Suprapubic skin (tissue), 4 donors: ENCODE results near the gene NFKBIB. TPM values are rescaled to one million over a fixed set of nuclear protein-coding genes. Genes with fewer than 3 reads are reported as not detected.
A peak's percentile ranks its signal among the peaks of the same experiment; 100 is the strongest.

Source experiments
- DNase-seq, 2 donors: peaks; one replicate each; pipeline ENCODE4 v3.0.0-alpha.2; 2019; ENCODE audit warnings: low spot score in 2 of 2
- H3K27ac ChIP-seq: fragments of 200-600 bp; sonication (generic); one replicate; pipeline ENCODE4 v1.5.1; 2019
- H3K27me3 ChIP-seq: fragments of 200-600 bp; sonication (generic); one replicate; pipeline ENCODE4 v1.5.1; 2019
- H3K36me3 ChIP-seq: fragments of 200-600 bp; sonication (generic); one replicate; pipeline ENCODE4 v1.5.1; 2019
- H3K4me1 ChIP-seq: fragments of 200-600 bp; sonication (generic); one replicate; pipeline ENCODE4 v1.5.1; 2019
- H3K4me3 ChIP-seq: fragments of 200-600 bp; sonication (generic); one replicate; pipeline ENCODE4 v1.5.1; 2019; ENCODE audit warnings: mild to moderate bottlenecking
- H3K9me3 ChIP-seq: fragments of 200-600 bp; sonication (generic); one replicate; pipeline ENCODE4 v1.5.1; 2019
- EP300 ChIP-seq: sonication (generic); formaldehyde crosslinking; IDR thresholded peaks from one replicate; pipeline ENCODE4 v1.6.1; 2017; ENCODE audit warnings: antibody characterized with exemption
- POLR2A ChIP-seq, 2 donors: fragments of 450-650 bp; IDR thresholded peaks; one replicate each; pipeline ENCODE4 v1.6.1; 2017; ENCODE audit warnings: antibody characterized with exemption in 2 of 2, mild to moderate bottlenecking in 2 of 2, moderate library complexity in 2 of 2
- POLR2AphosphoS5 ChIP-seq, 3 donors: sonication (generic); formaldehyde crosslinking; IDR thresholded peaks; one replicate each; pipeline ENCODE4 v1.6.1; 2017; ENCODE audit warnings: antibody characterized with exemption in 3 of 3
- WGBS: methylation state at CpG from one replicate; pipeline ENCODE4 v1.1.5; 2018; 5-methylcytosine and 5-hydroxymethylcytosine counted together
- total RNA-seq, 4 donors: library from RNA; depleted of rRNA; stranded (reverse); fragments of >200 nt; gene quantifications; one replicate each; pipeline ENCODE4 v1.1.0, GENCODE V29; 2016
- TF ChIP-seq, protein P1 (sequence below), 2 donors: fragments of 200-600 bp in 1 of 2; fragments of 450-650 bp in 1 of 2; sonication (generic) in 1 of 2; IDR thresholded peaks; one replicate each; pipeline ENCODE4 v1.5.1; 2016 to 2019; ENCODE audit warnings: antibody characterized with exemption in 2 of 2, mild to moderate bottlenecking in 1 of 2, moderate library complexity in 1 of 2

The NFKBIB gene
- 10 to 100 TPM; 18.1 to 25.4 (median 21.1) TPM for total RNA-seq

- DNase-seq: peak; percentile 100
These were observed at the start of gene NFKBIB, which contains the start of gene SIRT2 for GRCh38 chr19:38899447-38900201. Gene NFKBIB (plus strand): TSS chr19:38899969. CDS start chr19:38900033, 64 bp downstream. Gene SIRT2 (minus strand): TSS chr19:38899618. CDS start chr19:38899521, 97 bp downstream.

DNA sequence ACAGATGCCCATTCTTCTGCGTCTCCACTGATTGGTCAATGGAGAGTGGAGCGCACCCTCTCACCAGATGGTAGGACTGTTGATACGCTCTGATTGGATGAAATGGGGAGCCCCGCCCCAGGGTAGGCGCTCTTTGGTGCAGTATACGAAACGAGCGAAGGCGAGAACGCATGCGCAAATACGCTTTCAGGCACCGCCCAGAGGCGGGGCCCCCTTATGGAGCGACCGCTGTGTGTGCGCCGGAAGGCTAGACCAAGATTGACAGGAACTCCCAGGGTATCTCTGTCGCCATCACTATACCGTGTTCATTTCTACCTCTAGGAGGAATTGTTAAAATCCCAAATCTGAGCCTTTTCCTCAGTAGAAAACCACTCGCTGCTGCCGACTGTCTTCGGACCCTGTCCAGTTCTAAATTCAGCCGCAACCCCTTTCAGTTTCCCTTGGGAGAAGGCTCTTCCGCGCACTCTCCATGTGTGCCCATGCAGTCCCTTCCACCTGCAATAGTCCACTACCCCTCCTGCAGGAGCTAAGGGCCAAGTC is 49.3 kb upstream of the NFKBIB start:
- peak overlapping the region; percentile 99 for H3K27ac ChIP-seq
- H3K4me1 ChIP-seq: peaks cover 53% of the 10 kb centered on the region
- WGBS: 0% methylated on average over 14 of the region's 26 CpGs
- H3K9me3 ChIP-seq: no peaks in the 10 kb centered on the region
- peaks cover 24% of the 10 kb centered on the region for H3K36me3 ChIP-seq
- DNase-seq: peak; percentile 100
- H3K27me3 ChIP-seq: no peaks in the 10 kb centered on the region
- TF ChIP-seq POLR2AphosphoS5 (IDR thresholded peaks at IDR 0.05) (peak in 1 of 3 donors; percentile 22), EP300 (no peak), POLR2A (IDR thresholded peaks at IDR 0.05) (peak in 1 of 2 donors; percentile 74)
- TF ChIP-seq, protein P1, sequence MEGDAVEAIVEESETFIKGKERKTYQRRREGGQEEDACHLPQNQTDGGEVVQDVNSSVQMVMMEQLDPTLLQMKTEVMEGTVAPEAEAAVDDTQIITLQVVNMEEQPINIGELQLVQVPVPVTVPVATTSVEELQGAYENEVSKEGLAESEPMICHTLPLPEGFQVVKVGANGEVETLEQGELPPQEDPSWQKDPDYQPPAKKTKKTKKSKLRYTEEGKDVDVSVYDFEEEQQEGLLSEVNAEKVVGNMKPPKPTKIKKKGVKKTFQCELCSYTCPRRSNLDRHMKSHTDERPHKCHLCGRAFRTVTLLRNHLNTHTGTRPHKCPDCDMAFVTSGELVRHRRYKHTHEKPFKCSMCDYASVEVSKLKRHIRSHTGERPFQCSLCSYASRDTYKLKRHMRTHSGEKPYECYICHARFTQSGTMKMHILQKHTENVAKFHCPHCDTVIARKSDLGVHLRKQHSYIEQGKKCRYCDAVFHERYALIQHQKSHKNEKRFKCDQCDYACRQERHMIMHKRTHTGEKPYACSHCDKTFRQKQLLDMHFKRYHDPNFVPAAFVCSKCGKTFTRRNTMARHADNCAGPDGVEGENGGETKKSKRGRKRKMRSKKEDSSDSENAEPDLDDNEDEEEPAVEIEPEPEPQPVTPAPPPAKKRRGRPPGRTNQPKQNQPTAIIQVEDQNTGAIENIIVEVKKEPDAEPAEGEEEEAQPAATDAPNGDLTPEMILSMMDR (IDR thresholded peaks at IDR 0.05): peak in 1 of 2 donors; percentile 22
- peak overlapping the region; percentile 95 for H3K4me3 ChIP-seq

More at GRCh38 chr19:38899447-38900201, at the start of gene NFKBIB, which contains the start of gene SIRT2:
- Histone ChIP-seq H3K27me3 (no peaks in the 10 kb centered on the region), H3K4me1 (peaks cover 39% of the 10 kb centered on the region), H3K4me3 (peak within 1 kb of the TSS; percentile 94), H3K27ac (peak within 1 kb of the TSS; percentile 93), H3K9me3 (no peaks in the 10 kb centered on the region), H3K36me3 (peaks cover under 1% of the 10 kb centered on the region)
- WGBS: under 1% methylated on average over 31 of the region's 64 CpGs
- peak in 2 of 3 donors; percentile 55 to 94 for TF ChIP-seq POLR2AphosphoS5 (IDR thresholded peaks at IDR 0.05)
- TF ChIP-seq POLR2A (IDR thresholded peaks at IDR 0.05): peak in 1 of 2 donors; percentile 84
- TF ChIP-seq, protein P1 (IDR thresholded peaks at IDR 0.05): no peak

- peak in 1 of 2 donors; percentile 83 for DNase-seq
- no peaks in the 10 kb centered on the region for H3K27me3 ChIP-seq
- H3K9me3 ChIP-seq: no peaks in the 10 kb centered on the region
- peak overlapping the region; percentile 95 for H3K4me3 ChIP-seq
- 0% methylated on average over 28 of the region's 40 CpGs for whole genome bisulfite sequencing
- H3K4me1 ChIP-seq: peaks cover 47% of the 10 kb centered on the region
- TF ChIP-seq POLR2AphosphoS5 (IDR thresholded peaks at IDR 0.05): no peak
- no peak for TF ChIP-seq EP300
- TF ChIP-seq, protein P1 (IDR thresholded peaks at IDR 0.05): no peak
- no peak for TF ChIP-seq POLR2A (IDR thresholded peaks at IDR 0.05)
- peak overlapping the region; percentile 99 for H3K27ac ChIP-seq
- H3K36me3 ChIP-seq: peaks cover 18% of the 10 kb centered on the region
These were observed 48.7 kb upstream of the NFKBIB start for GRCh38 chr19:38850976-38851621.

GRCh38 chr19:38851622-38852230 is 48.0 kb upstream of the NFKBIB start:
- TF ChIP-seq POLR2A (IDR thresholded peaks at IDR 0.05) (peak in 1 of 2 donors; percentile 68), POLR2AphosphoS5 (IDR thresholded peaks at IDR 0.05) (peak in 2 of 3 donors; percentile 58 to 70), EP300 (peak; percentile 55)
- TF ChIP-seq, protein P1 (IDR thresholded peaks at IDR 0.05): no peak
- Histone ChIP-seq H3K4me1 (peaks cover 41% of the 10 kb centered on the region), H3K9me3 (no peaks in the 10 kb centered on the region), H3K27ac (peak overlapping the region; percentile 99), H3K36me3 (peaks cover 11% of the 10 kb centered on the region), H3K4me3 (peak overlapping the region; percentile 95), H3K27me3 (no peaks in the 10 kb centered on the region)
- under 1% methylated on average over 32 of the region's 67 CpGs for WGBS
- peak; percentile 96 to 97 for DNase-seq
